Natural killer cell (primary cell): ENCODE measurements around the gene LRRC4B. TPM values are rescaled to one million over a fixed set of nuclear protein-coding genes. Genes with fewer than 3 reads are reported as not detected.

Experiments used
- ATAC-seq, 3 donors: fragments of 150-1000 bp in 2 of 3; fragments of 200-7000 bp in 1 of 3; cut with Tn5 transposase; 1 replicate in 1 of 3; 2 replicates in 2 of 3; pipeline ENCODE4 v1.10.0; 2021; ENCODE audit warnings: mild to moderate bottlenecking in 2 of 3, moderate library complexity in 2 of 3
- DNase-seq, 2 donors: peaks; one replicate each; pipeline versions ENCODE4 v3.0.0 to v3.0.0-alpha.2; 2013 to 2021; ENCODE audit warnings: mixed read lengths in 1 of 2
- H3K27ac ChIP-seq: one replicate; pipeline ENCODE4 v1.5.1; 2013; ENCODE audit warnings: mild to moderate bottlenecking, low read length
- H3K27me3 ChIP-seq: one replicate; pipeline ENCODE4 v1.6.1; 2013; ENCODE audit warnings: low read length; ENCODE audit not compliant: control insufficient read depth, insufficient read depth
- H3K36me3 ChIP-seq: one replicate; pipeline ENCODE4 v1.6.1; 2013; ENCODE audit warnings: low read length; ENCODE audit not compliant: control insufficient read depth, insufficient read depth
- H3K4me1 ChIP-seq: one replicate; pipeline ENCODE4 v1.6.1; 2013; ENCODE audit warnings: low read length; ENCODE audit not compliant: control insufficient read depth, insufficient read depth
- H3K4me3 ChIP-seq: one replicate; pipeline ENCODE4 v1.5.1; 2013; ENCODE audit warnings: low read length
- H3K9me3 ChIP-seq: one replicate; pipeline ENCODE4 v1.6.1; 2013; ENCODE audit warnings: low read length; ENCODE audit not compliant: control insufficient read depth, insufficient read depth
- H3K27ac Mint-ChIP-seq, 2 donors: one replicate each; pipeline ENCODE4 v1.8.0; 2022; ENCODE audit warnings: mild to moderate bottlenecking in 2 of 2, mixed read lengths in 2 of 2, moderate library complexity in 1 of 2
- H3K27me3 Mint-ChIP-seq, 2 donors: one replicate each; pipeline ENCODE4 v1.8.0; 2022; ENCODE audit warnings: low read depth in 2 of 2, mixed read lengths in 2 of 2
- H3K36me3 Mint-ChIP-seq: one replicate; pipeline ENCODE4 v1.8.0; 2022; ENCODE audit warnings: mixed read lengths
- H3K4me1 Mint-ChIP-seq, 2 donors: one replicate each; pipeline ENCODE4 v1.8.0; 2022; ENCODE audit warnings: mixed read lengths in 2 of 2
- H3K4me3 Mint-ChIP-seq: one replicate; pipeline ENCODE4 v1.8.0; 2022; ENCODE audit warnings: mild to moderate bottlenecking, moderate library complexity, mixed read lengths
- H3K9me3 Mint-ChIP-seq, 2 donors: one replicate each; pipeline ENCODE4 v1.8.0; 2022; ENCODE audit warnings: mixed read lengths in 2 of 2
- WGBS: methylation state at CpG from one replicate; pipeline ENCODE4 v1.1.7; 2013; ENCODE audit warnings: missing lambda C conversion rate; ENCODE audit not compliant: insufficient coverage; 5-methylcytosine and 5-hydroxymethylcytosine counted together
- intact Hi-C: fragments of 100-400 bp; cut with micrococcal nuclease; formaldehyde crosslinking; loops from one replicate; pipeline ENCODE4 v1.14.2; 2022
- total RNA-seq, 4 donors: library from RNA; stranded (reverse); fragments of 120-200 nt in 1 of 4; gene quantifications; one replicate each; pipeline versions ENCODE4 v1.2.3 to v1.2.4, GENCODE V29; 2013 to 2022
- TF ChIP-seq, protein P1 (sequence below): fragments of 200-600 bp; IDR thresholded peaks from one replicate; pipeline ENCODE4 v1.8.0; 2022; ENCODE audit warnings: antibody characterized with exemption

LRRC4B gene
- total RNA-seq, 3 donors from 2014 or later (not counting 1 experiment from before 2014, with no cell fraction given) = not detected

DNA sequence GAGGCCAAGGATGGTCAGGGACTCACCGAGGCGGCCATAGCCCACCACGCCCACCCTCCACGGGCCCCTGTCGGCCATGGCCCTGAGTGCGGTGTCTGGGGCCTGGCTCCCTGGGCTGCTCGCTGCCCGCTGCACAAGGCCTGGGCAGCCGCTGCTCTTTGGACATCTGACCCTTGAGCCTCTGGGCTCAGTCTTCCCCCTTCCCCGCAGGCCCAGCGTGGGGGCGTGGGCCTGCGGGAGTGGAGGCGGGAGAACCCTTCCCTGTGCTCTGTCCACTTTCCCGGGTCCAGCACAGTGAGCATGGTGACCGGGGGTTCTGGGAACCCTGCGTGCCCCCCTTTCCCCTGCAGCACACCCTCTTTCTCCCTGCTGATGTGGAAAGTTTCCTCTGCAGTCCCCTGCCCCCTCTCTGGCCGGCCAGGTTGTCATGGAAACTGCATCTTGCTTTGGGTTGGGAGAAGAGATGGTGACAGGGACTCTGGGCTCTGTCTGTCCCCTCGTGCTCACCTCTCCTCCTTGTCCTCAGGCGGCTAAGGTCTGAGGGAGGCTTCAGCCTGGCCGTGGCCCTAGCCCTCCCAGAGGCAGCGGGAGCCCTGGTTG, 54.4 kb downstream of the LRRC4B start, which contains the start of gene ASPDH:
TSS of gene ASPDH (minus strand) at position 168 of the 600 bp plus-strand sequence. CDS start at position 78, 90 bp downstream.
- WGBS = 62% methylated on average over 22 of the region's 22 CpGs
- peaks cover 0 to 3% of the 10 kb centered on the region in 2 donors for H3K27me3 Mint-ChIP-seq
- no peaks in the 10 kb centered on the region for H3K36me3 Mint-ChIP-seq
- TF ChIP-seq, protein P1, sequence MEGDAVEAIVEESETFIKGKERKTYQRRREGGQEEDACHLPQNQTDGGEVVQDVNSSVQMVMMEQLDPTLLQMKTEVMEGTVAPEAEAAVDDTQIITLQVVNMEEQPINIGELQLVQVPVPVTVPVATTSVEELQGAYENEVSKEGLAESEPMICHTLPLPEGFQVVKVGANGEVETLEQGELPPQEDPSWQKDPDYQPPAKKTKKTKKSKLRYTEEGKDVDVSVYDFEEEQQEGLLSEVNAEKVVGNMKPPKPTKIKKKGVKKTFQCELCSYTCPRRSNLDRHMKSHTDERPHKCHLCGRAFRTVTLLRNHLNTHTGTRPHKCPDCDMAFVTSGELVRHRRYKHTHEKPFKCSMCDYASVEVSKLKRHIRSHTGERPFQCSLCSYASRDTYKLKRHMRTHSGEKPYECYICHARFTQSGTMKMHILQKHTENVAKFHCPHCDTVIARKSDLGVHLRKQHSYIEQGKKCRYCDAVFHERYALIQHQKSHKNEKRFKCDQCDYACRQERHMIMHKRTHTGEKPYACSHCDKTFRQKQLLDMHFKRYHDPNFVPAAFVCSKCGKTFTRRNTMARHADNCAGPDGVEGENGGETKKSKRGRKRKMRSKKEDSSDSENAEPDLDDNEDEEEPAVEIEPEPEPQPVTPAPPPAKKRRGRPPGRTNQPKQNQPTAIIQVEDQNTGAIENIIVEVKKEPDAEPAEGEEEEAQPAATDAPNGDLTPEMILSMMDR = no peak
- H3K9me3 Mint-ChIP-seq = no peaks in the 10 kb centered on the region
- Histone ChIP-seq H3K4me1 (peaks cover 19% of the 10 kb centered on the region), H3K36me3 (no peaks in the 10 kb centered on the region), H3K4me3 (no peak within 1 kb of the TSS), H3K9me3 (no peaks in the 10 kb centered on the region), H3K27me3 (no peaks in the 10 kb centered on the region), H3K27ac (no peak within 1 kb of the TSS)
- intact Hi-C loops = no loop called here
- peak within 1 kb of the TSS; percentile 8 to 81 for H3K27ac Mint-ChIP-seq
- peaks cover 19 to 23% of the 10 kb centered on the region in 2 donors for H3K4me1 Mint-ChIP-seq
- no peak for ATAC-seq
- DNase-seq = no peak
- H3K4me3 Mint-ChIP-seq = peak within 1 kb of the TSS; percentile 21

DNA sequence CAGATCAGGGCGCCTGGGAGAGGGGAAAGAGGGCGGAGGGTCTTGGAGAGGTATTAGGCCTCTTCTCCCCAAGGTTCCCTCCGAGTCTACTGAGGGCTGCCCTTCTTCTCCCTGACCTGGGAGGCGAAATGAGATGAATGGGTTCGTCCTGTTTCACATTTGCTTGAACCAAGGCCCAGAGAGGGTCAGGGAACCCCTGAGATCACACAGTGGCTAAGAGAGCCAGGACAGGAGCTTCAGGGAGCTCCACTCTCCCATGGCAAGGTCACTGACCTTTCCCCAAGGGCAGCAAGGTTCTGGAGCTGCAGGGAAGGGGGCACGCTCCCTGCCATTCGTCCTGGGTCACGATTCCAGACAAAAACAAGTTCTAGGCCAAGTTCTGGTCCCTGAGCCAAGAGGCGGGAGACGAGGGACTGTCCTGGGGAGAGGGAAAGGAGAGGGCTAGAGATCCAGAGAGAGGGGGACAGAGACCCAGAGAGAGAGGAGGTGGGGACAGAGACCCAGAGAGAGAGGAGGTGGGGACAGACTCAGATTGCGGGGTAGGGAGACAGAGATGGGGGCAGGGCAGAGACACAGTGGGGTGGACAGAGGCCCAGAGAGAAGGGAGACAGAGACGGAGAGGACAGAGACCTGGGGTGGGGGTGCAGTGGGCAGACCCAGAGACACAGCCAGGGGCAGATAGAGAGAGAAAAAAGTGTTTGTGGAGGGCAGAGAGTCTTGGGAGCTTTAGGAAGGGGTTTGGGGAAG, 55.1 kb downstream of the LRRC4B start:
- Mint-ChIP-seq H3K27me3 (peaks cover 0 to 3% of the 10 kb centered on the region in 2 donors), H3K9me3 (no peaks in the 10 kb centered on the region), H3K4me3 (peak overlapping the region; percentile 9), H3K36me3 (no peaks in the 10 kb centered on the region), H3K4me1 (peaks cover 19 to 30% of the 10 kb centered on the region in 2 donors), H3K27ac (peak overlapping the region; percentile 8 to 81)
- no peak overlapping the region for H3K27ac ChIP-seq
- intact Hi-C loops = no loop called here
- no peaks in the 10 kb centered on the region for H3K9me3 ChIP-seq
- no peaks in the 10 kb centered on the region for H3K27me3 ChIP-seq
- H3K36me3 ChIP-seq = no peaks in the 10 kb centered on the region
- no peak overlapping the region for H3K4me3 ChIP-seq
- DNase-seq (no peak), ATAC-seq (no peak)
- 84% methylated on average over 12 of the region's 12 CpGs for WGBS
- TF ChIP-seq, protein P1 = no peak
- peaks cover 19% of the 10 kb centered on the region for H3K4me1 ChIP-seq

DNA sequence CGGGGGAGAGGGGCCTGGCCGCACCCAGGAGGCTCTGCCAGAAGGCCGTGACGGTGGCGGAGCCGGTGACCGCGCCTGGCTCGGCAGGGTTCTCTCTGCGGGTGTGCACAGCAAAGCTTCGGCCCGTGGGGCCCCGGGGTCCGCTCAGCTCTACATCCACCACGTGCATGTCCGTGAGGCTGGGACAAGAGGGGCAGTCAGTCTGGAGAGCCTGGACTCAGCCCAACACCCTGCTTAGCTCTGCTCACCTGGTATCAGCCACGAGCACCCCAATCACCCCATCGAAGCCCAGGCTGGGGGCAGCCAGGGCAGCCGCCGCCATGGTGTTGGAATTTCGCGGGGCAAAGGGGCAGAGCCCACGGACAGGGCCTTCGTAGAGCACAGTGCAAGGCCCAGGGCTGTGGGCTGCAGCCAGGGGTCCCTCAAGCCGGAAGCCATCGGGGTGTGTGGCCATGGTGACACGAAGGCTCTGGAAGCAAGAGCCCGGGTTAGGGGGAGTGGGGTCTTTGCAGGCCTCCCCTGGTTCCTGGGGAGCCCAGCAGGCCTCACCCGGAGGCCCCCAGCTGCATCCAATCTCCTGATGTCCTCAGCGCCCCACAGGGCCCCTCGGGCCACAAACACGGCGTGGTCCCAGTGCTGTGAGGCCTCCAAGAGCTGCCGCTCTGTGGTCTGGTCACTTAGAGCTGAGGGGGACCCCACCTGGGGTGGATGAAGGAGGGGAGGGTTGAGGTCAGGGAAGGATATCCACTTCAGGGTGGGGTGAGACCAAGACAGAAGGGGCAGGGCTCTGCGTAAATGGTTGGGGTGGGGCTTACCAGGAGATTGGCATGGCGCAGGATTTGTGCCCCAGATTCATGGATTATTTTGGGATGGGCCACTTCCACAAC, 55.9 kb downstream of the LRRC4B start:
- TF ChIP-seq, protein P1 = no peak
- Histone ChIP-seq H3K9me3 (no peaks in the 10 kb centered on the region), H3K36me3 (no peaks in the 10 kb centered on the region), H3K27ac (no peak overlapping the region), H3K4me3 (no peak overlapping the region), H3K27me3 (no peaks in the 10 kb centered on the region), H3K4me1 (peaks cover 19% of the 10 kb centered on the region)
- Mint-ChIP-seq H3K4me3 (no peak overlapping the region), H3K27me3 (peaks cover 0 to 3% of the 10 kb centered on the region in 2 donors), H3K9me3 (no peaks in the 10 kb centered on the region), H3K27ac (peak overlapping the region; percentile 87 to 100), H3K36me3 (no peaks in the 10 kb centered on the region), H3K4me1 (peaks cover 19 to 34% of the 10 kb centered on the region in 2 donors)
- DNase-seq = peak in 1 of 2 donors; percentile 22
- ATAC-seq = no peak
- intact Hi-C loops = no loop called here
- 95% methylated on average over 36 of the region's 36 CpGs for WGBS
